Tibial artery (tissue), 4 donors: Measurements from ENCODE around the gene GLRA1.
A peak's percentile ranks its signal among the peaks of the same experiment; 100 is the strongest.

Experiments used
- DNase-seq, 2 donors: peaks; one replicate each; pipeline ENCODE4 v3.0.0-alpha.2; 2019
- H3K27ac ChIP-seq, 2 donors: fragments of 200-600 bp; sonication (generic) in 1 of 2; 1 replicate in 1 of 2; 2 replicates in 1 of 2; pipeline ENCODE4 v1.5.1; 2018 to 2019; ENCODE audit warnings: mild to moderate bottlenecking in 1 of 2
- H3K27me3 ChIP-seq, 2 donors: fragments of 200-600 bp; sonication (generic) in 1 of 2; one replicate each; pipeline versions ENCODE4 v1.5.1 to v1.6.0; 2016 to 2019
- H3K36me3 ChIP-seq, 3 donors: fragments of 200-600 bp; sonication (generic) in 2 of 3; one replicate each; pipeline ENCODE4 v1.5.1; 2016 to 2019; ENCODE audit warnings: mild to moderate bottlenecking in 2 of 3
- H3K4me1 ChIP-seq, 4 donors: fragments of 200-600 bp; sonication (generic) in 2 of 4; 1 replicate in 3 of 4; 2 replicates in 1 of 4; pipeline ENCODE4 v1.5.1; 2016 to 2019
- H3K4me3 ChIP-seq, 2 donors: fragments of 200-600 bp; sonication (generic) in 1 of 2; 1 replicate in 1 of 2; 2 replicates in 1 of 2; pipeline ENCODE4 v1.5.1; 2018 to 2019; ENCODE audit warnings: mild to moderate bottlenecking in 2 of 2
- H3K9me3 ChIP-seq, 3 donors: fragments of 200-600 bp; sonication (generic) in 1 of 3; one replicate each; pipeline ENCODE4 v1.5.1; 2016 to 2019
- intact Hi-C: fragments of 100-400 bp; cut with DNase I; formaldehyde crosslinking; loops from one replicate; pipeline ENCODE4 v1.15.0; 2023; ENCODE audit warnings: low total_unique reads
- TF ChIP-seq, protein P1 (sequence below), 2 experiments: fragments of 200-600 bp in 1 of 2; fragments of 450-650 bp in 1 of 2; IDR thresholded peaks; one replicate each; pipeline ENCODE4 v1.5.1; 2017 to 2019; ENCODE audit warnings: antibody characterized with exemption in 2 of 2, mild to moderate bottlenecking in 1 of 2, moderate library complexity in 1 of 2

GLRA1 gene

DNA sequence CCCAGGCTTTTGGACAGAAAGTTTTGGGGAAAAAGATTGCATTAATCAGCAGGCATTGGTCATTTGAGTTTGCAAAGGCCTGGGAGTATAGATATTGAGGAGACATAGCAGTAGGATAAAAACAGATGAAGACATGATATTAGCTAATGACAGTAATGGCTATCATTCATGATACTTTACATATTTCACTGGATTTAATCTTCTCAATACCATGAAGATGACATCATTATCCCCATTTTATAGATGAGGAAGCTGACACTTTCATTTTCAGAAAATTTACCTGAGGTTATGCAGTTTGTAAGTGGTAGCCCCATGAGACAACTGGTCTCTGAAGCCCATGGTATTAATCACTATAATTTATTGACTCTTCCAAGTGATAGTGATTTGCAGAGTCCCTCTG is 23.0 kb downstream of the GLRA1 start:
- TF ChIP-seq, protein P1, sequence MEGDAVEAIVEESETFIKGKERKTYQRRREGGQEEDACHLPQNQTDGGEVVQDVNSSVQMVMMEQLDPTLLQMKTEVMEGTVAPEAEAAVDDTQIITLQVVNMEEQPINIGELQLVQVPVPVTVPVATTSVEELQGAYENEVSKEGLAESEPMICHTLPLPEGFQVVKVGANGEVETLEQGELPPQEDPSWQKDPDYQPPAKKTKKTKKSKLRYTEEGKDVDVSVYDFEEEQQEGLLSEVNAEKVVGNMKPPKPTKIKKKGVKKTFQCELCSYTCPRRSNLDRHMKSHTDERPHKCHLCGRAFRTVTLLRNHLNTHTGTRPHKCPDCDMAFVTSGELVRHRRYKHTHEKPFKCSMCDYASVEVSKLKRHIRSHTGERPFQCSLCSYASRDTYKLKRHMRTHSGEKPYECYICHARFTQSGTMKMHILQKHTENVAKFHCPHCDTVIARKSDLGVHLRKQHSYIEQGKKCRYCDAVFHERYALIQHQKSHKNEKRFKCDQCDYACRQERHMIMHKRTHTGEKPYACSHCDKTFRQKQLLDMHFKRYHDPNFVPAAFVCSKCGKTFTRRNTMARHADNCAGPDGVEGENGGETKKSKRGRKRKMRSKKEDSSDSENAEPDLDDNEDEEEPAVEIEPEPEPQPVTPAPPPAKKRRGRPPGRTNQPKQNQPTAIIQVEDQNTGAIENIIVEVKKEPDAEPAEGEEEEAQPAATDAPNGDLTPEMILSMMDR (IDR thresholded peaks at IDR 0.05): no peak
- H3K27ac ChIP-seq: peak overlapping the region in 1 of 2 donors; percentile 30
- H3K36me3 ChIP-seq: no peaks in the 10 kb centered on the region
- intact Hi-C loops: no loop called here
- no peak overlapping the region for H3K4me3 ChIP-seq
- peaks cover 0 to 79% (median 36%) of the 10 kb centered on the region in 4 donors for H3K4me1 ChIP-seq
- no peaks in the 10 kb centered on the region for H3K9me3 ChIP-seq
- H3K27me3 ChIP-seq: no peaks in the 10 kb centered on the region
- DNase-seq: no peak

DNA sequence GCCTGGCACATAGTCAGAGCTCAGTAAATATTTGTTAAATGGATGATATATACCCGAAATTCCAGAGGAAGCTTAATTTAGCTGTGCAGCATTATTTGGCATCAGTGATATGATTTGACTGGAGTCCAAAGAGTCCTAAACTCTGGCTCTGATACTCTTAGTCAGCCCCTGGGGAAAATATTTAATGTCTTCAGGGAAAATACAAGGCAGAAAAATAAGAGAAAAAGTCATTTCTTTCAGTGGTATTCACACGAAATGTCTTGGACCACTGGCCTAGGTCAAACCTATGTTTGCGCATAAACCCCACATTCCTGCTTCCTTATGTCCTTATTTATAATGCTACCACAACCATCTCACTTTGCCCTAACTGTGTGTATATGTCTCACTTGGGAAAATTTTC is 23.8 kb downstream of the GLRA1 start:
- H3K27ac ChIP-seq: peak overlapping the region; percentile 30 to 31
- H3K36me3 ChIP-seq: no peaks in the 10 kb centered on the region
- no peaks in the 10 kb centered on the region for H3K27me3 ChIP-seq
- intact Hi-C loops: no loop called here
- no peaks in the 10 kb centered on the region for H3K9me3 ChIP-seq
- no peak overlapping the region for H3K4me3 ChIP-seq
- TF ChIP-seq, protein P1 (IDR thresholded peaks at IDR 0.05): no peak
- H3K4me1 ChIP-seq: peaks cover 0 to 79% (median 37%) of the 10 kb centered on the region in 4 donors
- no peak for DNase-seq

DNA sequence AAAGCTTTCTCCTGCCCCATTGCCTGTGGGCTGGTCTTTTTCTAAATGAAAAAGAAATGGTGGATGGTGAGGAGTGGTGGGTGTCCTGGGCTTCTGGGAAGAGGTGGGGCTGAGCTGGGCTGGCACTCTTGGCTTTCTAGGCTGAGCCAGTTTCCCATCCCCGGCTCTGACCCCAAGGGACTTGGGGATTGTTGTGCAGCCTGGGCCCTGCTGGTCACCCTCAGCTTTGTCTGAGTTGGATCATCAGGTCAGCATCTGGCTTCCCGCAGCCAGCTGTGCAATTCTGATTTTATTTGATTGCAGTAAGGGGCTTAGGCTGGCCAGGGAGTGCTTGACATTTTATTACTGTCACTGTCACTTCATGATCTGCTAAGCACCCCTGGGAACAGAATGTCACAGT is 25.3 kb downstream of the GLRA1 start:
- Histone ChIP-seq H3K27me3 (no peaks in the 10 kb centered on the region), H3K27ac (peak overlapping the region in 1 of 2 donors; percentile 15), H3K9me3 (no peaks in the 10 kb centered on the region), H3K36me3 (no peaks in the 10 kb centered on the region), H3K4me1 (peaks cover 0 to 73% (median 30%) of the 10 kb centered on the region in 4 donors), H3K4me3 (no peak overlapping the region)
- TF ChIP-seq, protein P1 (IDR thresholded peaks at IDR 0.05): no peak
- intact Hi-C loops: no loop called here
- no peak for DNase-seq

DNA sequence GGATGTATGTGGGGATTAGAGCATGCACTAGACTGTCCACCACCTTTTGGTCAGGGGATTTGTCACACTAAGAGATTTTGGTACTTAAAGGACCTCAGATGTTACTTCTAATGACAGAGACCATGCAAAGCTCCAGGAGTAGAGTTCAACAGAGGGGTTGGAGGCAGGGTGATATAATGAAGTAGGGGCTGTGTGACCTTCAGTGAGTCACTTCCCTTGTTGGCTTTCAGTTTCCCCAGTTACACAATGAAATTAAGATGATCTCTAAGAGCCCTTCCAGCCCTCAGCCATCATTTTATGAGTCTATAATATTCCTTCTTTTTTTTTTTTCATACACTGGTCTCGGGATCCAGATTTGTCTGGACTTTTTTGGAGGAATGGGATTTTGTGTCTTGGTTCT is 26.8 kb downstream of the GLRA1 start:
- H3K27ac ChIP-seq: no peak overlapping the region
- no peak overlapping the region for H3K4me3 ChIP-seq
- intact Hi-C loops: no loop called here
- no peak for DNase-seq
- H3K27me3 ChIP-seq: no peaks in the 10 kb centered on the region
- H3K4me1 ChIP-seq: peaks cover 0 to 58% (median 30%) of the 10 kb centered on the region in 4 donors
- H3K9me3 ChIP-seq: no peaks in the 10 kb centered on the region
- TF ChIP-seq, protein P1 (IDR thresholded peaks at IDR 0.05): no peak
- H3K36me3 ChIP-seq: no peaks in the 10 kb centered on the region

DNA sequence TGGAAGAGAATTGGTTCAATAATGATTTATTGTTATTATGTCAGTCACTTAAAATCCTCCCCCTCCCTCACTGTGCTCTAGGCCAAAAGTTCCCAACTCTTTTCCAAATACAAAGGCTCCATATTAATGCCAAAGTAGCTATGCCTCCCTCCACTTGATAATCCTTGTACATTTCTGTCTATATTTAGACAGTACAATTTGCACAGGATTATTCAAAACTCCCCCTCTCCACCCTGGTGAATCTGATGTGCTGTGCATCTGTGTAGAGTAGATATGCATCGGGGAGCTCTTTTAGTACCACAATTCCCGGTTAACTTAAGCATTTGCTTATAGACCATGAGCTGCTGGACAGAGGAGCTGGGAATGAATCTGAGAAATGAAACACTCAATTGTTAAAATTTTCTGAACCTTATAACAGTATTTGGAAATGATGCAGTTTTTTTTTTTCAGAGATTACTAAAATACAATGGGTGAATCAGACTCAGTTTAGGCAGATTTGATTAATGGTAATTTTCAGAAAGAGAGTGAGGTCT is 27.6 kb downstream of the GLRA1 start:
- H3K27me3 ChIP-seq: no peaks in the 10 kb centered on the region
- H3K27ac ChIP-seq: no peak overlapping the region
- peaks cover 0 to 53% (median 29%) of the 10 kb centered on the region in 4 donors for H3K4me1 ChIP-seq
- TF ChIP-seq, protein P1 (IDR thresholded peaks at IDR 0.05): no peak
- no peaks in the 10 kb centered on the region for H3K9me3 ChIP-seq
- H3K36me3 ChIP-seq: no peaks in the 10 kb centered on the region
- no peak overlapping the region for H3K4me3 ChIP-seq
- intact Hi-C loops: no loop called here
- DNase-seq: no peak
